Lower leg skin (tissue), 3 donors: ENCODE measurements around the gene PGLYRP4.

Experiments
- POLR2A ChIP-seq, 2 donors: fragments of 450-650 bp; IDR thresholded peaks; one replicate each; pipeline ENCODE4 v1.6.1; 2016 to 2017; ENCODE audit warnings: antibody characterized with exemption in 2 of 2, mild to moderate bottlenecking in 1 of 2, moderate library complexity in 1 of 2
- TF ChIP-seq, protein P1 (sequence below), 3 donors: fragments of 450-650 bp; IDR thresholded peaks; one replicate each; pipeline ENCODE4 v1.5.1; 2016; ENCODE audit warnings: antibody characterized with exemption in 3 of 3, mild to moderate bottlenecking in 3 of 3, moderate library complexity in 2 of 3

- no peak for TF ChIP-seq POLR2A (IDR thresholded peaks at IDR 0.05)
- TF ChIP-seq, protein P1, sequence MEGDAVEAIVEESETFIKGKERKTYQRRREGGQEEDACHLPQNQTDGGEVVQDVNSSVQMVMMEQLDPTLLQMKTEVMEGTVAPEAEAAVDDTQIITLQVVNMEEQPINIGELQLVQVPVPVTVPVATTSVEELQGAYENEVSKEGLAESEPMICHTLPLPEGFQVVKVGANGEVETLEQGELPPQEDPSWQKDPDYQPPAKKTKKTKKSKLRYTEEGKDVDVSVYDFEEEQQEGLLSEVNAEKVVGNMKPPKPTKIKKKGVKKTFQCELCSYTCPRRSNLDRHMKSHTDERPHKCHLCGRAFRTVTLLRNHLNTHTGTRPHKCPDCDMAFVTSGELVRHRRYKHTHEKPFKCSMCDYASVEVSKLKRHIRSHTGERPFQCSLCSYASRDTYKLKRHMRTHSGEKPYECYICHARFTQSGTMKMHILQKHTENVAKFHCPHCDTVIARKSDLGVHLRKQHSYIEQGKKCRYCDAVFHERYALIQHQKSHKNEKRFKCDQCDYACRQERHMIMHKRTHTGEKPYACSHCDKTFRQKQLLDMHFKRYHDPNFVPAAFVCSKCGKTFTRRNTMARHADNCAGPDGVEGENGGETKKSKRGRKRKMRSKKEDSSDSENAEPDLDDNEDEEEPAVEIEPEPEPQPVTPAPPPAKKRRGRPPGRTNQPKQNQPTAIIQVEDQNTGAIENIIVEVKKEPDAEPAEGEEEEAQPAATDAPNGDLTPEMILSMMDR (IDR thresholded peaks at IDR 0.05): no peak
Observed at GRCh38 chr1:153293851-153294250, 54.8 kb downstream of the PGLYRP4 start.
